Activated CD4-positive, CD25-positive, alpha-beta regulatory T cell treated with anti-CD3 and anti-CD28 coated beads, Interleukin-2, amount 50 U/mL, for 16 hours (primary cell): ENCODE measurements around the gene PRKCA.

Experiments used
- DNase-seq: peaks from one replicate; pipeline ENCODE4 v3.0.0-alpha.2; 2020; ENCODE audit warnings: low read depth, low spot score

The PRKCA gene

DNA sequence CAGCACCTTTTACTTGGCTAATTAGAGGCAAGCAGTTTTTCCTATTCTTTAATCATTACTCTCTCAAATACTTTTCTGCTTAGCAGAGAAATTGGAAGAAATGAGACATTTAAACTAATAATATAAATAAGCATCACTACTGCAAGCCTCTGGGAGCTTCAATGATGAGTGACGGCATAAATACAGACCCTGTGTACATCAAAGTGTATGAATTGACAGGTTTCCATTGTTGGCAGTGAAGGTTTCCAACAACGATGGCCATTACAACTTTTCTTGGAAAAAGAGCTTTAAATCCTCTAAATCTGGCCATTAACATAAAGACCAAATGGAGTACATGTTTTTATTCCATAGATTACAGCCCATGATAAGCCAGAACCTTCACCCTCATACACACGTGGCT lies 493.1 kb downstream of the PRKCA start:
- no peak for DNase-seq

GRCh38 chr17:66799849-66800537 lies 497.6 kb downstream of the PRKCA start:
- no peak for DNase-seq

- no peak for DNase-seq
Measured at GRCh38 chr17:66803474-66803951, 501.1 kb downstream of the PRKCA start.

DNA sequence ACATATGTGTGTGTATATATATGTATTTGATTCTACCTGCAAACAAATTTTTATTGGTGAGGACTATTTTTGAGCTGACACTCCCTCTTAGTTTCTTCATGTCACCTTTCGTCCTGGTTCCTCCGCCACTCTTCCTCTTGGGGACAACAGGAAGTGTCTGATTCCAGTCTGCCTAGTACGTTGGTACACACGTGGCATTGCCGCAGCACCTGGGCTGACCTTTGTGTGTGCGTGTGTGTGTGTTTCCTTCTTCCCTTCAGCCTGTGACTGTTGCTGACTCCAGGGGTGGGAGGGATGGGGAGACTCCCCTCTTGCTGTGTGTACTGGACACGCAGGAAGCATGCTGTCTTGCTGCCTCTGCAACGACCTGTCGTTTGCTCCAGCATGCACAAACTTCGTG lies 503.2 kb downstream of the PRKCA start:
- DNase-seq: no peak

DNA sequence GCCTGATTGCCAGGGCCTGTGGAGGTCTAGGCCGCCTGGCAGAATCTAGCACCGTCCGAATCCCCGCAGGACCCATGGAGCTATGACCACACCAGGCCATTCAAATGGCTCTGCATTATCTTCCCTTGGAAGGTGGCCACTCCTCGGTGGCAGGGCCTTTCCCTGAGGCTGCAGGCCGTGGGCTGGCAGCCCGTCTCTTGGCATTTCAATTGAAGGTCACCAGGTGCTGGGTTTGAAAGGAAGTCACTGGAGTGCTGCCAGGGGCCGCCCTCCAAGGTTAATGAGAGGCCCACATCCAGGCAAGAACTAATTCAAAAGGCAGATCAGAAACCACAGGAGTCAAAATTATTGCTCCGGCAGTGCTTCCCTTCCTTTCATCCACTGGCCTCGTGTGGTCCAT lies 504.8 kb downstream of the PRKCA start:
- DNase-seq: no peak

- no peak for DNase-seq
Measured at GRCh38 chr17:66809408-66809807, 507.0 kb downstream of the PRKCA start.

GRCh38 chr17:66810951-66811682 lies 508.7 kb downstream of the PRKCA start:
- no peak for DNase-seq

GRCh38 chr17:66811683-66812054 lies 509.3 kb downstream of the PRKCA start:
- no peak for DNase-seq

DNA sequence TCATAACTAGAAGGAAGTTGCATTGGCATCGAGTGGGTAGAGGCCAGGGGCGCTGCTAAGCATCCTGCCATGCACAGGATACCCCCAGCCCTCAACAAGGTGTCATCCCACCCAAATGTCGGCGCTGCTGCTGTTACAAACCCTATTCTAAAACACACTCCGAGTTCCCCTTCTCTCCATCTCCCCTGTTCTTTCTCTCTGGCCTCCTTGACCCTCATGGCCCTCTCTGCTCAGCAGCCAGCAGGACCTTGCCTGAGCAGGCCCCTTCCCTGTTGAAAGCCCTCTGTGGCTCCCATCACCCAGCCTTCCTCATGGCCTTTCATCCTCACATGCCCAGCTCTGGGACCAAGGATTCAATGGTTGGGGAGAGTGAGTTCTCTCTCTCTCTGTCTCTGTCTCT lies 510.2 kb downstream of the PRKCA start:
- DNase-seq: no peak

DNA sequence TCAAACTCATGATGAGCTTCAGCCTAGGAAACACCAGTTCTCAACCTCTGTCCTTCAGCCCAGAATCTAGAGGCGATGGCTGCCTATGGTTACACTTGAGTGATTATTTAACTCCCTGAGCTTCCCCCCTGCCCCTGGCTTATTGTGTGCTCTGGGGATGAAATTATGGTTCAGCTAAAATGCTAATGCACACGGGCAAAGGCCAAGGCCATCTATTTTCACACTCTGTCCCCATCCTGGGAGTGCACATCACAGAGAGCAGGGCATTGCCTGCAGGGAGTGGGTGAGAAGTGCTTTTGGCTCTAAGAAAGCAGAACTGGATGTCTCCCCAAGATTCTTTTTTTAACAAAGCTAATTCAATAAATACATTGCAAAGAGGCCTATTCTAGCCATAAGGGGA lies 510.9 kb downstream of the PRKCA start:
- DNase-seq: no peak

DNA sequence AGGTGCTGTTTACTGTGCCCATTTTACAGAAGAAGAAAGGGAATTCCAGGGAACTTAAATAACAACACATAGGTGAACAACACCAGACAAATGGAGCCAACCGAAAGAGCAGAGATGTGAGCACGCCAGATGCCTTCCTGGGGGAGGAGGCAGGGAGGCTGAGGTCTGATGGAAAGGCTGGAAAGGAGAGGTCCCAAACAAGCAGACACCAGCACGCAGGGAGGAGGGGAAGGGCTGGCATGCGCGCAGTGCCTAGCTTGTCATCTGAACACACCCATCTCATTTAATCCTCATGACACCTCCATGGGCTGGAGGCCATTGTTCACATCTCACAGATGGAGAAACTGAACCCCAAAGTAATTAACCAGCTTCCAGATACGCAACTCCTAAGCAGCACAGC lies 511.6 kb downstream of the PRKCA start:
- no peak for DNase-seq

DNA sequence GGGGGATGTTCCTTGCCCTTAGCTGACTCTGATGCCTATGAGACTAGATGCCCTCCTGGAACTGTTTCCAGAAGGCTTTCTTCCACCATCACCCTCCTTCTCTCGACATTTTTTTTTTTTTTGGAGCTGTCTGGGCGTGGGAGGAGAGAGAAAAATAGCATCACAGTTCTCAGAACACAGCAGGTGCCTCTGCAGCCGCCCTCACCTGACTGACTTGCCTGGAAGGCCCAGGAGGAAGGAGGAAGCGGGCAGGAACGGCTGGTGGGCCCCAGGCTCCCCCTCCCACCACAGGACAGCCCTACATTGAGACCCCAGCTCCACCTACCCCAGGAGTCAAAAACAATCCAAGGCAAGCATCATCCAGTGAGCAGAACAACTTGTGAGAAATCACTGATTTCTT lies 512.2 kb downstream of the PRKCA start:
- no peak for DNase-seq

GRCh38 chr17:66817750-66818149 lies 515.3 kb downstream of the PRKCA start:
- no peak for DNase-seq

DNA sequence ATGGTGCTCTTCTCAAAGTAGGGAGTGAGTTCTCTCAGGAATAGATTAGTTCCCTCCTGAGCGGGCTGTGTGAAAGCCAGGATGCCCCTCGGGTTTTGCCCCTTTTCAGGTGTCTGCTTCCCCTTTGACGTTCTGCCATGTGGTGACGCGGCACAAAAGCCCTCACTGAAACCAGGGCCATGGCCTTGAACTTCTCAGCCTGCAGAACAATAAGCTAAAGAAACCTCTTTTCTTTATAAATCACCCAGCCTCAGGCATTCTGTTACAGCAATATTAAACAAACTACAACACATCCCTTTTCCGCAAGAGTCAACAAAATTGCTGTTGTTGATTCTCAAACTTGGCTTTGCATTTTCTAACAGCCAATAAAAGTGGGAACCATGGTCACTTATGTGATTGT lies 517.1 kb downstream of the PRKCA start:
- no peak for DNase-seq

DNA sequence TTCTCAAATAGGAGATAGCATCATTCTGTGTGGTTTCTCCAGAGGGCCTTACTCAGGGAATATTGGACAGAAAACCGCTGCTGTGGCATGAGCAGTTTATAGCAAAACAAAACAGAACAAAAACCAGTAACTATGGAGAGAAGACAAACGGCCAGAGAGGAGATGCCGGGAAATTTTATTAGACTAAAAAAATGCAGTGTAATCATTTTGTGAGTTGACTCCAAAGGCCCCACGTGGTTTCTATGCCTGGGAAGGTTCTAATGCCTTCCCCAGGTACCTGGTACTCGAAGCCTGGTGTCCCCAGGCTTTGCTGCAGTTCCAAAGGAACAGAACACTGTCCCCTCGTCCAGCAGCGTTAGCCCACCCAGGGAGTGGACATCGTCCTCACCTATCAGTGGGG lies 519.6 kb downstream of the PRKCA start:
- DNase-seq: no peak

DNA sequence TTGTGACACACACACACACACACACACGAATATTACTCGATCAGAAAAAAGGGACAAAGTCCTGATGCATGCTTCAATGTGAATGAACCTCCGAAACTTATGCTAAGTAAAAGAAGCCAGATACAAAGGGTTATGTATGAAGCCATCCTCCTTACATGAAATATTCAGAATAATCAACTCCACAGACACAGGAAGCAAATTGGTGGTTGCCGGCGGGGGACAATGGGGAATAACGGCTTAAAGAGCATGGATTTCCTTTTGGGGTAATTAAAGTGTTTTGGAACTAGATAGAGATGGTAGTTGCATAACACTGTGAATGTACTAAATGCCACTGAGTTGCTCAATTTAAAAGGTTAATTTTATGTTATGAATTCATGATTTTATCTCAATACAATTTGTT lies 524.4 kb downstream of the PRKCA start:
- no peak for DNase-seq

- DNase-seq: no peak
Measured at GRCh38 chr17:66829386-66829864, 527.0 kb downstream of the PRKCA start.

DNA sequence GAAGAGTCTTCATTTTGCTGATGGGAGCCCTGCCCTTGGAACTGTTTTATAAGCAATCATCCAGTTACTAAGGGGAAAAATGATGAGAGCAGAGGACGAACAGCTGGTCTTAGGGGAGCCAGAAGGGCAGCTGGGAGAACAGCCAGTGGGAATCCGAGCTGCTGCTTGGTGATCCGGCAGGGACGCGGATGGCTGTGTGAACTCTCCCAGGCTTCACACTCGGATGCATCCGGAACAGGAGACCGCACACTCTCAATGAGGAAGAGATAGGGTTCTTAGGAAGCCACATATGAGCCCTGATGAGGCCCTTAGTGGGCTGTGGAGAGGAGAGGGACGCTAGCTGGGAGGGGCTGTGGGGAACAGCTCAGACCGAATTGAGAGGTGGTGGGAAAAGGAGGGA lies 527.5 kb downstream of the PRKCA start:
- no peak for DNase-seq

DNA sequence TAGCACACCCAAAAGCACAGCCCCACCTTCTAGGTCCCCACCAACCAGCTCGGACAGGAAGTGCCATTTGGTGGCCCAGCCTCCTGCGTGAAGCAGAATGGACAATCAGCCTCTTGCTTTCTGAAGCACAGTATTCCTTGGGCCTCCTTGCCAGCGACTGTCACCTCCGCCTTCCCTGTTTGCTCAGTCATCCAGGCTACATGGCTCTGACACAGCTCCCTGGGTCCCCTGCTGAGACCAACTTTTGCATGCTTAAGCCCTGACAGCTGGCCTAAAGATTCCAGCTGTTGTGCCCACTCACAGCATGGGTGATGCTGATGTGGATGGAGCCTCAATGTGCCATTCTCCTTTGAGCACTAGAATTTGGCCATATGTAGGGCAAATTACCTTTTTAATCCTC lies 528.0 kb downstream of the PRKCA start:
- DNase-seq: no peak

DNA sequence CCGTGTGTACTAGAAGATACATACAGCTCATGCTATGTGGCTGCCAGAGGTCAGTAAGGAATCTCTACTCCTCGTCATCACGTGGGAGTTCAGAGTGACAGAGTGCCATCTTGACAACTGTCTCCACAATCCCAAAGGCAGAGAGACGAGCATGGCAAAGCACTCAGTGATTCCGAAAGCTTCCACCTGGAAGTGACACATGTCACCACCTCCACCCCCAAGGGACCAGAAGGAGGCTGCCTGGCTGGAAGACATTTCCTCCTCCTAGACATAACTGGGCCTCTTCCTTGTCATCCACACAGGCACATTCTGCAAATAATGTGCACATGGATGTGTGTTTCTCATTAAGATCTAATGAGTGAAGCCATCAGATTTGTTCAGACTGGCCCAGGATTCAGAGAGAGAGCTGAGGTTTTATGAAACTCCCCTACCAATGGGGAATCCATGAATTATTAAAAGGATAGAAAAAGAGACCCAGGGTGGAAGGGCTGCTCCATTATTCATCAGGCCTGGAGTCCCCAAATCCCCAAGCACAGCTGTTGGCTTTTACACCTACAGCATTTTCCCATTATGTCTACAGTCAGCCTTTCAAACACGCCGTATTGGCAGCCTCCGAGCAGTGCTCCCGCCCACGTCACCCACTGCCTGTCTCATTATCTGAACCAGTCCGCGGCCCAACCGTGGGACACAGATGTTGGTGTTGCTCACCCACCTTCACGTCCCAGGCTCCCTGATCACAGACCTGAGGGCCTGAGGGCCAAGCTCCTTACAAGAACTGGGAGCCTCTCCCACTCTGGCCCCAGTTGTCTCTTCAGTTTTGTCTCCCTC lies 529.2 kb downstream of the PRKCA start:
- DNase-seq: no peak

DNA sequence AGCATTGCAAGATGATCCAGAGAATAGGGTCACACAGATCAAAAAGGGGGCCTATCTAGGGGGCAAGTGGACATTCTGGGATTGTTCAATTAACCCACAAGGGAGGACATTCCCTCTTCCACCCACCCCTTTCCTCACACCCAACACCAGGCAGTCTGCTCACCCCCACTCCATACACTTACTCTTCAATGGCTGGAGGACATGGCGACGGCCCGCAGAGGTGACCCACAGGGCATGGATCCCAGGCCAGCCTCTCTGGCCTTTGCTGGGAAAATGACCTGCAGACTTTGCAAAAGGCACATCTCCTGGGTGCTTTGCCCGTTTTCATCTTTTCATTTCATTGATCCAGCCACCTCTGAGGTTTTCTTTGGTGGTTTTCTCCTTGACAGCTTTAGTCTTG lies 530.8 kb downstream of the PRKCA start:
- no peak for DNase-seq

GRCh38 chr17:66834426-66834918 lies 532.1 kb downstream of the PRKCA start:
- no peak for DNase-seq
